Measurements from ENCODE around the gene FILIP1L.

FILIP1L gene

GRCh38 chr3:100114413-100115030, at the start of gene FILIP1L:
FILIP1L (minus strand) TSS chr3:100114501.
- no peak for DNase-seq

GRCh38 chr3:100163787-100164186, 49.5 kb upstream of the FILIP1L start:
- DNase-seq, result no peak

DNA sequence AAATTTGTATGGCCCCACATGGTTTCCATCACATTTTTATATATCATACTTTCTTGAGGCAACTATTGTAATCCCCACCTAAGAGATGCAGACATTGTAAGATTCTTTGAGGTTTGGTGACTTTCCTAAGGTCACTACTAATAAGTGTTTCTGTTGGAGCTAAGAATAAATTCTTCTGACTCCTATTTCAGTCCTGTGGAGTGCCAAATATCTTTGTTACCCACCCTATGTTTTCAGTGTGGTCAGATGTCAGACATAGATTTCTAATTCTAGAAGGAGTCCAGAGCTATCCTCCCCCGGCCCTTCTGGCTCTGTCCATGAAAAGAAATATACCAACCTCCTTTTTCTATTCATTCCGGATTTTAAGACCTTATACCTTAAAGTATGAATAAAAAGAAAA, 46.2 kb upstream of the FILIP1L start:
- no peak for DNase-seq

DNA sequence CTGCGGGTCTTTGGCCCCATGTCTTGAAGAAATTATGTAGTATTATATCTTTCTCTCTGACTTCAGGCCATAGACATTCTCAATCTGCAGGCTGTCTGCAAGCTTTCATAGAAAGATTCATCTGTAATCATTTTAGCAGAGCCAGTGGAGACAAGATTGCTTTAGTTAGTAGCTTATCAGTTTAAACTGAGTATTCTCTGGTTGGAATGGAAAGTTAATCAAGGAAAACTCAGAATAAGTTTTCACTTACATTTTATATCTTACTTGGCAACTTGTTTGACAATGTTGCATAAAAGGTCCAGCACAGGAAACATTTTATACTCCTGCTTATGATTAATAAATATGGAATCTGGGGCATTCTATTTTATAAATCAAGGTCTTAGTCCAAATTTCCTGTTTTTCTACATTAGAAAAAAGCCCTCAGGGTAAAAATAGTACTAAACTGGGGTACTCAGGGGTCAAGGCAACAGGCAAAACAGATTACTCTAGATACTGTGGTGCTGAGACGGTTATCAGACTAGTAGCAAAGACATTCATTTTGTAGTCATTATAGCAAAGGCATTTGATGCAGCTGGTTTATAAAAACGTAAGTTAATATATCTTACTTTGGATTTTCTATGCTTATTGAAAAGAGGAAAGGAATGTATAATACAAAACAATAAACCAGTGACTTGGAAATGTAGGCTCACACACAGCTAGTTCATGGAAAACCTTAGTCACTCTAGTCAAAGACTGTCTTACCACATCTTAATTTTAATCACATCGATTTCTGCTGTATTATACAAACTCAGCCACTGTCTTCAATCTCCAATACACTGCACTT, 45.2 kb upstream of the FILIP1L start:
- DNase-seq, result no peak

- DNase-seq, result no peak
These were observed 44.6 kb upstream of the FILIP1L start for GRCh38 chr3:100158918-100159330.

DNA sequence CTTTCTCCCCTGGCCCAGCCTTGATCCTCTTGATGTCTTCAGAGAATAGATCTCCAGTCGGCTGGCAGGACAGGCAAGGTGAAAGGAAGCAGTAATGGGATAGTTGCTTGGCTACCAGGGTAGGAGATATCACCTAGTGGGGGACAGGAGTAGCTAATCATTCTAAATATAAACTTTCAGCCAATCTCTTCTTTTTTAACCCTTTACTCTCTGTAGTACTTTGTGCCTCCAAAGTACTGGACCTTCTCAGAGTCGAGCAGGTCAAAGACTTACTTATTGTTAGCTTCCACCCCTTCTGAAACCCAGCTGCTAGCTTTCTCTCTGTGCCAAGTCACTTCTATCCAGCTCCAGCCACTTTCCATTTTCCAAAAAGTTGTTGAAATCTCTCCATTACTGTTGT, 43.4 kb upstream of the FILIP1L start:
- DNase-seq, result no peak

DNA sequence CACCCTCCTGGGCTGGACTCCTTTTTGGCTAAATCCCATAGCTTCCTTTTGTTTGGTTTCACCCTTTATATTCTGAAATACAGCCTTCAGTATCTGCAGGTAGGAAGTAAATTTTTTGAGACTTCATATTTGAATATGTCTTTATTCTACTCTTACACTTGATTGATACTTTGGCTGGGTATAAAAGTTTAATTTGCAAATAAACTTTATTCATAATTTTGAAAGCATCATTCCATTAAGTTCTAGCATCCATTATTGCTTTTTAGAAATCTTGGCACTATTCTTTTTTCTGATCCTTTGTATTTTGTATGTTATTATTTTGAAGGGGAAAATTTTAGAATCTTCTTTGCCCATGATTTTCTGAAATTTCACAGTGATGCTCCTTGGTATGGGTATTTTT, 41.3 kb upstream of the FILIP1L start:
- DNase-seq, result no peak

GRCh38 chr3:100155128-100155527, 40.8 kb upstream of the FILIP1L start:
- no peak for DNase-seq

- no peak for DNase-seq
These were observed 39.9 kb upstream of the FILIP1L start for GRCh38 chr3:100154171-100154570.

GRCh38 chr3:100151024-100151707, 36.9 kb upstream of the FILIP1L start:
- DNase-seq, result no peak

GRCh38 chr3:100150473-100150872, 36.2 kb upstream of the FILIP1L start:
- no peak for DNase-seq

DNA sequence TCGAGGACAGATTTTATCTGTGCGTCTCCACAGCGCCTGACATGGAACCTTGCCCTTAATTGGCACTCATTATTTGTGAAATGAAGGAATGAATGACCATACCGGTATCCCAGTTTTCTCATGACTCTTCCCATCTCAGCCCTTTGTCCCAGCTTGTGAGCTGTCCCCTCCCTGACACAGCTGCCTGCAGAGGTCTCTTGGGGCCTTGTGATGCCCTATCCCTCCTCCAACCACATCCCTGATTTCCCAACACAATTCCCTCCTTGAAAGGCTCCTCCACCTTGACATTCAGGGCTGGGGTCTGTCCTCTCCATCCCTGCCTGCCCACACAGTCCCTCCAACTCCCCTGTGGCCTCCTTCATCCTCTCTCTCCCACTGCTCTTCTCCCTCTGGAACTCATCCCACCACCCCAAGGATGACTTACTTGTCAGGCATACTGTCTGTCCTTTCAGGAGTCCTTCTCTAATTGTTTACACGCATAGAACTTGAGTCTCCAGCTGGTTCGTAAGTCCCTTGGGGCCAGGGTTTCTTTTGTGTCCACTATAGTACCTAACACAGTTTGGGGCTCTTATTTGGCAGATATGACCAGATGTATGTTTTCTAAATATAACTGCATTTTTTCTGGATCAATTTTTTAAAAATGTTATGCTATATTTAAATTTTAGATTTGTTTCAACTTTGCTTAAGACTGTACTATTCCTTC, 35.6 kb upstream of the FILIP1L start:
- no peak for DNase-seq

- DNase-seq, result no peak
These were observed 34.8 kb upstream of the FILIP1L start for GRCh38 chr3:100149130-100149529.

GRCh38 chr3:100144255-100144866, 30.1 kb upstream of the FILIP1L start:
- DNase-seq, result no peak

- no peak for DNase-seq
These were observed 27.3 kb upstream of the FILIP1L start for GRCh38 chr3:100141586-100141985.

DNA sequence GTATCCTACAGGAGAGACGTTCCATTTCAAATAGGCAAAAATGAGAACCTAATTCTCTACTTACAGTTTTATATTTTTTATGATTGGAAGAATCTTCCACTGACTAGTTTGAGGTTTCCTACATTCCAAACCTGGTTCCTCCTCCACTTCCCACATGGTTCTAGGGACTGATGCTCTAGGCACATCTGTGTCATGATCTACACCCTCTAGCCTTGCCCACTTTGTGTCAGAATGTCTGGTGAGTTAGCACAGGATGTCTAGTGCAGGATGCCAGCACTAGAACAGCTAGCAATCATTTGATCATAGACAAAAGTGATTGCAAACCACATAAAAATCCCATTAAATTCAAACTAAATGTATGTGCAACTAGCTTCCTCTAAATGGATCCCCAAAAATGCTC, 26.7 kb upstream of the FILIP1L start:
- DNase-seq, result no peak

GRCh38 chr3:100136921-100137320, 22.6 kb upstream of the FILIP1L start:
- no peak for DNase-seq

DNA sequence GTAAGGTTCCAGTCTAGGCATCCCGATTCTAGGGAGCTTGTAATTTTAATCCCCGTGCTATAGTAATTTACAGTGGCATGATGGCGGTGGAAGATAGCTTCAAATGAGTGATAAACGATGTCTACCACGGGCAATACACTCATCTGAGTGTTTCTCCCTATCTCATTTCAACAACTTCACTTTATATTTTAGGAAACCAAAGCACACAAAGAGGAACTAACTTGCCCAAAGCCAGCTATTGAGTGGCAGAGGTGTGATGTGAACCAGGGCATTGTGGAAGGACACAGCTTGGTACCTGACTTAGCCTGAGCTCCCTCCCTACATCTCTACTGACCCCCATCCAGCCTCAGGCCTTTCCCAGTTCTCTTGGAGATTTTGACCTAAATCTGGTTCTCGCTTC, 16.9 kb upstream of the FILIP1L start:
- no peak for DNase-seq

DNA sequence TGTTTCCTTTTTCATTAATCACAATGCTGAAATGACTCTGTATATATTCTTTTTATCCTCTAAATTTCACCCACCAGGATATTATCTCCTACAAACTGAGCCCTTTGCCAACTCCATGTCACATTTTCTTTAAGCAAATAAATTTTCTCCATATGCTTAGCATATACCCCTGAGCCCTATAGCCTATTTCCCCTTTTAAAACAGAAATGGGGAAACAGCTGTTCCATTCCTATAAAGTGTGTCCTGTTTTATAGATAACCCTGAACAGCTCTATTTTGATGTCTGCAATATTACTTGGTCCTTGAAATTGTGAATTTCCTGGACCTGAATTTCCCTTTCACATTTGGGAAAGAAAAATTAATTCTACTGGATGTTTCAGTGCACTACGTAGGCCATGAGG, 15.6 kb upstream of the FILIP1L start:
- DNase-seq, result no peak

GRCh38 chr3:100128565-100128964, 14.3 kb upstream of the FILIP1L start:
- DNase-seq, result no peak

DNA sequence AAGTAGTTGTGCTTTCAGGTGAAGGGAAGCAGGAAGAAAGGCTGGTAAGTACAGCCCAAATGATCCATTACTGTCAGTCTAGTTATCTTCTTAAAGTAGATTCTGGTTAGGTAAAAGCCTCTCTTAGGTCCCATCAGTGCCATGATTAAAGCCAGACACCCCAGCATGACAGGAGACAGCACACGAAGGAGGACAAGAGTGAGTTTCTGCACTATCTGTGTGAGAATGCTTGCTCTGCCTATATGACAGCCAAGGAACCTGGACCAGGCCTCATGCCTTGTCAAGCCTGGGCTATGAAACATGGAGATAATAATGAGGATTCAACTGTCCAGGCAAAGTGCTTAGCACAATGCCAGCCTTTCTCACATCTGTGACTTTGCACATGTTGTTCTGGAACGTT, 13.5 kb upstream of the FILIP1L start:
- no peak for DNase-seq

DNA sequence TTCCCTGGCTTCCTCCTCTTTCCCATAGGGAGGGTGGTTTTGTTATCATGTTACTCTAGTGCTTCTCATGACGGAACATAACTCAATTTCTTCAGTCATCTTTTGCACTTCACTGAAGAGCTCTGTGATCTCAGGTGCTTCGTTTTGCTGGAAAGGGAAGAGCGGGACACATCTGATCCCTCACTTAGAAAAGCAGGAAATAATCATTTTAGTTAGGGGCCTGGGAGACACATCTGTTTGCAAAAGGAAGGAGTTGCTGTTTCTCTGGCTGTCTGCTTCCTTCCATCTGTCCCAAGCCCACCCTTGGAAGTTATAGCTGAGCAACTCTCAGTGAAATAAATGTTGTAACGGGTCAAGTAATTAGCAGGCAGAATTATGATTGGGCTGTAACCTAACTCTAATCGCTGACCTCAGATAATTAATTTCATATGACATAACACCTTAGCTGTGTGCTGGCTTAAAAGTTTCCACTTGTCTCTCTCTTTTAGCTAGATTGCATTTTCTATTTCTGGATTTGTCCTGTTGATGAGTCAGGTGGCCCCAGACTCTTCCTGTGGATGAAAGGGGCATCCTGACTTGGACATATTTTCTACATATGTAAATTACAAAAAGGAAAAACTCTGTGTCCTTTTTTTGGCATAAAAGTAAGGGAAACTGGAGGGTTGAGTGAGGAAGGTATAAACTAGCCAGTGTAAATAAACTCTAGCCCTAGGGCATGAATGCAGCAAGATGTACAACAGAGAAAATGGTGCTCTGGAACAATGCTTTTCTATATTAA, 11.0 kb upstream of the FILIP1L start:
- no peak for DNase-seq

All from activated T-cell treated with anti-CD3 and anti-CD28 coated beads, Interleukin-2, amount 50 U/mL, for 48 hours (primary cell).